Breast epithelium (tissue), 3 donors: ENCODE results near the gene MICALL2.

Experiments
- CTCF ChIP-seq, 3 donors: fragments of 450-650 bp; IDR thresholded peaks; one replicate each; pipeline ENCODE4 v1.5.1; 2016 to 2017; ENCODE audit warnings: antibody characterized with exemption in 3 of 3, mild to moderate bottlenecking in 3 of 3, moderate library complexity in 3 of 3
- POLR2A ChIP-seq: fragments of 450-650 bp; IDR thresholded peaks from one replicate; pipeline ENCODE4 v1.6.1; 2016; ENCODE audit warnings: antibody characterized with exemption, mild to moderate bottlenecking, moderate library complexity
- POLR2AphosphoS5 ChIP-seq, 3 donors: sonication (generic); formaldehyde crosslinking; IDR thresholded peaks; one replicate each; pipeline ENCODE4 v1.6.1; 2017; ENCODE audit warnings: antibody characterized with exemption in 3 of 3

GRCh38 chr7:1486571-1486970, 27.3 kb upstream of the MICALL2 start:
- TF ChIP-seq CTCF (IDR thresholded peaks at IDR 0.05) (no peak), POLR2A (no peak), POLR2AphosphoS5 (IDR thresholded peaks at IDR 0.05) (no peak)
